ENCODE results near the gene SBK2. TPM values are rescaled to one million over a fixed set of nuclear protein-coding genes. Genes with fewer than 3 reads are reported as not detected.

Gene SBK2
- total RNA-seq, 1 experiment from 2014 or later = 3.5 TPM

- Histone ChIP-seq H2AFZ (0 out of 2 replicates have a peak overlapping the region, but pooled peaks have one; percentile 10), H3K27me3 (ENCODE audit: insufficient read depth, low read depth) (peaks cover 25% of the 10 kb centered on the region), H3K9me2 (ENCODE audit: insufficient read depth) (no peaks in the 10 kb centered on the region), H3K9me3 (ENCODE audit: insufficient read depth, low read depth) (no peaks in the 10 kb centered on the region), H3K4me2 (peak overlapping the region; percentile 63), H3K4me1 (replicated peaks; ENCODE audit: insufficient read depth) (no peaks in the 10 kb centered on the region), H3K27ac (no peak overlapping the region), H3F3A (ENCODE audit: insufficient read depth, low read depth) (no peaks in the 10 kb centered on the region), H3K4me3 (peak overlapping the region; percentile 27; the same call in 1 of the 2 replicates), H4K20me1 (ENCODE audit: insufficient read depth) (no peaks in the 10 kb centered on the region), H3K36me3 (ENCODE audit: low read depth) (no peaks in the 10 kb centered on the region), H3K79me2 (ENCODE audit: low read depth) (no peaks in the 10 kb centered on the region)
- intact Hi-C loops (cut with micrococcal nuclease; ENCODE audit: unreplicated experiment) = loop anchor here (1.0 to 10.0 kb wide), 4 partner anchors 87 to 619 kb away; no protein-coding TSS in a partner anchor
- ChIA-PET POLR2A (ENCODE audit: unreplicated experiment) (interaction anchor here (0.6 to 1.0 kb wide), 6 partner anchors 8 to 159 kb away, joined by 4 to 19 read pairs (median 5); partner anchors contain the start of gene ZNF784), CTCF (interaction anchor here (0.7 to 2.2 kb wide), 15 partner anchors 12 to 1982 kb away, joined by 3 to 13 read pairs (median 4); partner anchors contain the start of genes FIZ1, ISOC2, PPP1R12C and ZNF628)
- TF ChIP-seq, protein P1, sequence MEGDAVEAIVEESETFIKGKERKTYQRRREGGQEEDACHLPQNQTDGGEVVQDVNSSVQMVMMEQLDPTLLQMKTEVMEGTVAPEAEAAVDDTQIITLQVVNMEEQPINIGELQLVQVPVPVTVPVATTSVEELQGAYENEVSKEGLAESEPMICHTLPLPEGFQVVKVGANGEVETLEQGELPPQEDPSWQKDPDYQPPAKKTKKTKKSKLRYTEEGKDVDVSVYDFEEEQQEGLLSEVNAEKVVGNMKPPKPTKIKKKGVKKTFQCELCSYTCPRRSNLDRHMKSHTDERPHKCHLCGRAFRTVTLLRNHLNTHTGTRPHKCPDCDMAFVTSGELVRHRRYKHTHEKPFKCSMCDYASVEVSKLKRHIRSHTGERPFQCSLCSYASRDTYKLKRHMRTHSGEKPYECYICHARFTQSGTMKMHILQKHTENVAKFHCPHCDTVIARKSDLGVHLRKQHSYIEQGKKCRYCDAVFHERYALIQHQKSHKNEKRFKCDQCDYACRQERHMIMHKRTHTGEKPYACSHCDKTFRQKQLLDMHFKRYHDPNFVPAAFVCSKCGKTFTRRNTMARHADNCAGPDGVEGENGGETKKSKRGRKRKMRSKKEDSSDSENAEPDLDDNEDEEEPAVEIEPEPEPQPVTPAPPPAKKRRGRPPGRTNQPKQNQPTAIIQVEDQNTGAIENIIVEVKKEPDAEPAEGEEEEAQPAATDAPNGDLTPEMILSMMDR (conservative IDR thresholded peaks at IDR 0.05) = peak; percentile 2; the same call in 1 of the 2 replicates
- no peak for TF ChIP-seq EZH2 (IDR thresholded peaks at IDR 0.05; ENCODE audit: low read depth)
- DNase-seq = no peak
- no TSS peak for BruUV-seq (replicated peaks)
These were observed 32.7 kb downstream of the SBK2 start for GRCh38 chr19:55504252-55504603.

DNA sequence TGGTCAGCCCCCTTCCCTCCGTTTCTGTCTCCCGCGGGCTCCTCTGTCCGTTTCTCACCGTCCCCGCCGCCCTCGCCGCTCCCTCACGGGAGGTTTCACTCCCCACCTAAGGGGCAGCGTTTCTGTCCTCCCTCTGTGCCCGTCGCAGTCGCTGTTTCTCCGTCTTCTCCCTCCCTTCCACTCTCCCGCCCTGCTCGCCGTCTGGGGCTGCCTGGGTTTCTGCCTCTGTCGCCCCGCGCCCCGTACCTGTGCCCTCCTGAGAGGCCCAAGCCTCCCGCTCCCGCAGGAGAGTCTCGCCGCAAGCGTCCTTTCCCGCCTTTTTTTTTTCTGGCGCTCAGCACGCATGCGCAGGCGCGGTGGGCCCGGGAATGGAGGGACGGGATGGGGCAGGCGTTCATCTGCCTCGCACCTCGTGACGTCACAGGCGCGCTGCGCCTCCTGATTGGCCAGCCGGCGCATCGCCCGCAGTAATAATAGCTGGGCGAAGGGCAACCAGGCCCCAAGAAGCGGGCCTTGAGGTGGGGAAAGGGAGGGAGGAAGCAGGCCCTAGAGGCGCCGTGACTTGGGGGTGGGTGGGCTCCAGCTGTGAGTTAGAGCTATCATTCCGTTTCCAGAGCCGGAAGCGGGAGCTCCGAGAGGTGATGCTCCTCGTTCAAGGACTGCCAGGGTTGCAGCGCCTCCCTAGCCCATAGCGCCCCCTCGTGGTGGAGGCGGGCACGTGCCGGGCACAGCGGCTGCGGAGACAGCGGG, 33.3 kb downstream of the SBK2 start:
- ChIA-PET POLR2A (ENCODE audit: unreplicated experiment) (interaction anchor here (0.6 to 1.0 kb wide), 5 partner anchors 9 to 151 kb away, joined by 4 to 19 read pairs (median 5); partner anchors contain the start of gene ZNF784), CTCF (interaction anchor here (0.5 to 2.2 kb wide), 22 partner anchors 12 to 1982 kb away, joined by 3 to 14 read pairs (median 4); partner anchors contain the start of genes FIZ1, ISOC2, PPP1R12C and TMEM238)
- Histone ChIP-seq H2AFZ (peak overlapping the region; percentile 10; the same call in 1 of the 2 replicates), H3K27me3 (ENCODE audit: insufficient read depth, low read depth) (peaks cover 27% of the 10 kb centered on the region), H3K4me1 (replicated peaks; ENCODE audit: insufficient read depth) (no peaks in the 10 kb centered on the region), H3K4me3 (peak overlapping the region; percentile 27; the same call in 1 of the 2 replicates), H3K4me2 (peak overlapping the region; percentile 63), H3F3A (ENCODE audit: insufficient read depth, low read depth) (no peaks in the 10 kb centered on the region), H3K27ac (no peak overlapping the region), H3K79me2 (ENCODE audit: low read depth) (no peaks in the 10 kb centered on the region), H4K20me1 (ENCODE audit: insufficient read depth) (no peaks in the 10 kb centered on the region), H3K9me3 (ENCODE audit: insufficient read depth, low read depth) (no peaks in the 10 kb centered on the region), H3K9me2 (ENCODE audit: insufficient read depth) (no peaks in the 10 kb centered on the region), H3K36me3 (ENCODE audit: low read depth) (no peaks in the 10 kb centered on the region)
- intact Hi-C loops (cut with micrococcal nuclease; ENCODE audit: unreplicated experiment) = loop anchor here (1.0 to 10.0 kb wide), 4 partner anchors 86 to 619 kb away; no protein-coding TSS in a partner anchor
- no TSS peak for BruUV-seq (replicated peaks)
- TF ChIP-seq EZH2 (IDR thresholded peaks at IDR 0.05; ENCODE audit: low read depth) = no peak
- TF ChIP-seq, protein P1 (conservative IDR thresholded peaks at IDR 0.05) = peak; percentile 99
- peak; percentile 62 to 96 for DNase-seq

DNA sequence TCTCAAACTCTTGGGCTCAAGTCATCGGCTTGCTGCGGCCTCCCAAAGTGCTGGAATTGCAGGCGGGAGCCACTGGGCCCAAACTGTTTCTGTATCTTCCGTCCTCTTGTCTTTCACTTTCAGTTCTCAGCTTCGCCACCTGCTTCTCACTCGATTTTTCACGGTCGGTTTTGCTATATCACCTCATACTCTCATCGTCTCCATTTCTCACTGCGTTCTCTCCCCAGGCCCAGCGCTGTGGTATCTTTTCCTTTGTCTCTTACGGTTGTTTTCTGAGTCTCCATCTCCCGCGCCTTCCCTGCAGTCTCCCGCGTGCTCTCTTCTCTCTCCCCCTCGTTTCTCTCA, 33.8 kb downstream of the SBK2 start:
- DNase-seq = no peak
- no peak overlapping the region for H3K4me3 ChIP-seq
- H3F3A ChIP-seq (ENCODE audit: insufficient read depth, low read depth) = no peaks in the 10 kb centered on the region
- H4K20me1 ChIP-seq (ENCODE audit: insufficient read depth) = no peaks in the 10 kb centered on the region
- no peak overlapping the region for H2AFZ ChIP-seq
- no peak overlapping the region for H3K4me2 ChIP-seq
- no peaks in the 10 kb centered on the region for H3K79me2 ChIP-seq (ENCODE audit: low read depth)
- ChIA-PET CTCF (interaction anchor here (0.6 to 2.2 kb wide), 5 partner anchors 13 to 119 kb away, joined by 4 to 14 read pairs (median 13); partner anchors contain the start of genes ISOC2 and TMEM238), POLR2A (ENCODE audit: unreplicated experiment) (no interaction called here)
- H3K36me3 ChIP-seq (ENCODE audit: low read depth) = no peaks in the 10 kb centered on the region
- no peak overlapping the region for H3K27ac ChIP-seq
- H3K9me3 ChIP-seq (ENCODE audit: insufficient read depth, low read depth) = no peaks in the 10 kb centered on the region
- no peaks in the 10 kb centered on the region for H3K4me1 ChIP-seq (replicated peaks; ENCODE audit: insufficient read depth)
- BruUV-seq (replicated peaks) = no TSS peak
- TF ChIP-seq EZH2 (IDR thresholded peaks at IDR 0.05; ENCODE audit: low read depth) = no peak
- TF ChIP-seq, protein P1 (conservative IDR thresholded peaks at IDR 0.05) = no peak
- no peaks in the 10 kb centered on the region for H3K9me2 ChIP-seq (ENCODE audit: insufficient read depth)
- intact Hi-C loops (cut with micrococcal nuclease; ENCODE audit: unreplicated experiment) = loop anchor here (5.0 to 10.0 kb wide), 2 partner anchors 86 to 618 kb away; no protein-coding TSS in a partner anchor
- H3K27me3 ChIP-seq (ENCODE audit: insufficient read depth, low read depth) = peaks cover 28% of the 10 kb centered on the region

Data from PC-9 (cell line).